Measurements from ENCODE around the gene SF3B3. TPM values are rescaled to one million over a fixed set of nuclear protein-coding genes. Genes with fewer than 3 reads are reported as not detected.

The SF3B3 gene
- 88.0 to 142 TPM (median 92.6 TPM) in 3 replicates for polyA plus RNA-seq
- polyA plus RNA-seq (2011; ENCODE audit: low read depth), result 81.6 TPM
- 75.8 and 94.4 TPM in 2 replicates for polyA plus RNA-seq (2011; cell fraction: cytosol; rRNA removed)
- 212 and 248 TPM in 2 replicates for polyA plus RNA-seq (2011; cell fraction: nucleus; rRNA removed)
- polyA plus RNA-seq (2012; ENCODE audit: low replicate concordance), result 138 and 144 TPM in 2 replicates
- 163 to 289 TPM (median 171 TPM) in 3 replicates for polyA minus RNA-seq
- 58.1 TPM for polyA minus RNA-seq (2011; cell fraction: cytosol; rRNA and poly(A)+ RNA removed)
- 83.0 and 225 TPM in 2 replicates for polyA minus RNA-seq (2011; cell fraction: nucleus; rRNA and poly(A)+ RNA removed)

DNA sequence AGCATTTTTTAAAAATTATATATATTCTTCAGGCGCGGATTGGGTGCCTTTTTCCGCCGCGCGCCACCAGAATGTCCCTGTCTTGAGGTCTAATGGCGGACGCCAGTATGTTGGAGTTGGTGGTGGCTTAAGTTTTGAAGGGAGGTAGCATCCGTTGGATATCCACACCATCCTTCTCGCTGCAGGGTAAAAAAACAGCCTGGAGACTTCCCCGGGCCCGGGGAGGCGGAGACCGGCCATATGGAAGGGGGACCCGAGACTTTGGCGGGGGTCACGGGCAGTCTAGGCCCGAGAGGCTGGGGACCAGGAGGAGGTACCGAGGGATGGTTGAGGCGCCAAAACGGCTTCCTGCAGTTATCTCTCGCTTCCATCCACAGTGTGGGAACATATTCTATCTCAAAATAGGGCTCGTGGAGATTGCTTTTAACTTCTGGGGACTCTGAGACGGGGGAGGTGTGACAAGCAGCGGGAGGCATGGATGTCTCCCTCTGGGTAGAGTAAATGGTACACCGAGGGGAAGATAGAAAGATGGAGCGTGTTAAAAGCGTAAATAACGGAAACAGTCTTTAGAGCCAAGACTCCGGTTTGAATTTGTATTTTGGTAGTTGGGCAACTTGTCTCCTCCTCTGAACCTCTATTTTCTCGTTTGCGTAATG, at the start of gene SF3B3:
SF3B3 (plus strand) TSS at position 74 of the 656 bp plus-strand sequence. CDS start 2,841 bp downstream, outside the sequence.
- FAIRE-seq, result no peak
- peaks cover 2 to 18% of the 10 kb centered on the region in 2 experiments for H3K36me3 ChIP-seq (ENCODE audit: control insufficient read depth in 2 of 2, extremely low read depth in 1 of 2, insufficient read depth in 2 of 2, low read length in 2 of 2)
- peak within 1 kb of the TSS; percentile 92 for H3K27ac ChIP-seq (ENCODE audit: control insufficient read depth, insufficient read depth, low read length)
- peaks cover 10% of the 10 kb centered on the region for H4K20me1 ChIP-seq (ENCODE audit: control insufficient read depth, extremely low read depth, insufficient read depth, low read length)
- peak within 1 kb of the TSS; percentile 97 for H3K9ac ChIP-seq (ENCODE audit: control insufficient read depth, extremely low read depth, insufficient read depth, low read length)
- H3K9me3 ChIP-seq (ENCODE audit: control insufficient read depth, low read depth, low read length), result no peaks in the 10 kb centered on the region
- H3K4me1 ChIP-seq (ENCODE audit: control insufficient read depth, extremely low read depth, insufficient read depth, low read length), result peaks cover 30% of the 10 kb centered on the region
- no peaks in the 10 kb centered on the region for H3K27me3 ChIP-seq (ENCODE audit: control insufficient read depth, extremely low read depth, insufficient read depth, low read length)
- peak within 1 kb of the TSS; percentile 97 for H2AFZ ChIP-seq (ENCODE audit: control insufficient read depth, low read length)
- no peaks in the 10 kb centered on the region for H3K9me1 ChIP-seq (ENCODE audit: control insufficient read depth, extremely low read depth, insufficient read depth, low read length)
- TF ChIP-seq, protein P1, sequence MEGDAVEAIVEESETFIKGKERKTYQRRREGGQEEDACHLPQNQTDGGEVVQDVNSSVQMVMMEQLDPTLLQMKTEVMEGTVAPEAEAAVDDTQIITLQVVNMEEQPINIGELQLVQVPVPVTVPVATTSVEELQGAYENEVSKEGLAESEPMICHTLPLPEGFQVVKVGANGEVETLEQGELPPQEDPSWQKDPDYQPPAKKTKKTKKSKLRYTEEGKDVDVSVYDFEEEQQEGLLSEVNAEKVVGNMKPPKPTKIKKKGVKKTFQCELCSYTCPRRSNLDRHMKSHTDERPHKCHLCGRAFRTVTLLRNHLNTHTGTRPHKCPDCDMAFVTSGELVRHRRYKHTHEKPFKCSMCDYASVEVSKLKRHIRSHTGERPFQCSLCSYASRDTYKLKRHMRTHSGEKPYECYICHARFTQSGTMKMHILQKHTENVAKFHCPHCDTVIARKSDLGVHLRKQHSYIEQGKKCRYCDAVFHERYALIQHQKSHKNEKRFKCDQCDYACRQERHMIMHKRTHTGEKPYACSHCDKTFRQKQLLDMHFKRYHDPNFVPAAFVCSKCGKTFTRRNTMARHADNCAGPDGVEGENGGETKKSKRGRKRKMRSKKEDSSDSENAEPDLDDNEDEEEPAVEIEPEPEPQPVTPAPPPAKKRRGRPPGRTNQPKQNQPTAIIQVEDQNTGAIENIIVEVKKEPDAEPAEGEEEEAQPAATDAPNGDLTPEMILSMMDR (optimal IDR thresholded peaks at IDR 0.05 in 1 of 3, IDR thresholded peaks at IDR 0.05 in 1 of 3, conservative IDR thresholded peaks at IDR 0.05 in 1 of 3; ENCODE audit: extremely low read depth in 1 of 3, insufficient read depth in 2 of 3, low read length in 3 of 3), result no peak
- no peak for TF ChIP-seq EZH2 (IDR thresholded peaks at IDR 0.05; ENCODE audit: low read length)
- H3K4me2 ChIP-seq (ENCODE audit: control insufficient read depth, extremely low read depth, insufficient read depth, low read depth, low read length), result peak within 1 kb of the TSS; percentile 94
- dilution Hi-C loops (cut with MboI; ENCODE audit: extremely low pct_ligation_motif_present, low sequenced_read_pairs), result no loop called here
- H3K4me3 ChIP-seq (ENCODE audit: control insufficient read depth in 2 of 3, extremely low read depth in 1 of 3, insufficient read depth in 2 of 3, low read depth in 1 of 3, low read length in 3 of 3), result peak within 1 kb of the TSS; percentile 86 to 96 (median 94)
- H3K79me2 ChIP-seq (ENCODE audit: control insufficient read depth, insufficient read depth, low read length), result peaks cover 72% of the 10 kb centered on the region
- DNase-seq (ENCODE audit: low read depth, low spot score), result no peak

DNA sequence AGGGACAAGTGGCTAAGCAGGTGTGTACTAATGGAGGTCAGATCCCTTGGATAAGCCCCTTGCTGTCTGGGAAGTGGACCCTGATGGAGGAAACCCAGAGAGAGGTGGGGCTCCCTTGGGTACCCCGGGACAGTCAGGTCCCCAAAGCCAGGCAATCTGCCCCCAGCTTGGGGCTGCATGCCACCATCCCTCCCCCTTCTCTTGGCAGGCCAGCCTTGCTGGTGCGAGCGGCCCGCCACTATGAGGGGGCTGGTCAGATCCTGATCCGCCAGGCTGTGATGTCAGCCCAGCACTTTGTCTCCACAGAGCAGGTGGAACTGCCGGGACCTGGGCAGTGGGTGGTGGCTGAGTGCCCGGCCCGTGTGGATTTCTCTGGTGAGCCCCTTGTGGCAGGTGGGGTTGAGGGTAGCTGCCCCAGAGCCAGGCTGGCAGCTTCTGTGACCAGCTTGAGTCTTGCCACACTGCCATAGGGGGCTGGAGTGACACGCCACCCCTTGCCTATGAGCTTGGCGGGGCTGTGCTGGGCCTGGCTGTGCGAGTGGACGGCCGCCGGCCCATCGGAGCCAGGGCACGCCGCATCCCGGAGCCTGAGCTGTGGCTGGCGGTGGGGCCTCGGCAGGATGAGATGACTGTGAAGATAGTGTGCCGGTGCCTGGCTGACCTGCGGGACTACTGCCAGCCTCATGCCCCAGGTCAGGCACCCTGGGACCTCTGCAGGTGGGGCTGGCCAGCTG, 49.1 kb upstream of the SF3B3 start:
- no peaks in the 10 kb centered on the region for H4K20me1 ChIP-seq (ENCODE audit: control insufficient read depth, extremely low read depth, insufficient read depth, low read length)
- no peaks in the 10 kb centered on the region for H3K27me3 ChIP-seq (ENCODE audit: control insufficient read depth, extremely low read depth, insufficient read depth, low read length)
- H3K36me3 ChIP-seq (ENCODE audit: control insufficient read depth in 2 of 2, extremely low read depth in 1 of 2, insufficient read depth in 2 of 2, low read length in 2 of 2), result peaks cover 2 to 7% of the 10 kb centered on the region in 2 experiments
- TF ChIP-seq, protein P1 (optimal IDR thresholded peaks at IDR 0.05 in 1 of 3, IDR thresholded peaks at IDR 0.05 in 1 of 3, conservative IDR thresholded peaks at IDR 0.05 in 1 of 3; ENCODE audit: extremely low read depth in 1 of 3, insufficient read depth in 2 of 3, low read length in 3 of 3), result no peak
- no peak for TF ChIP-seq EZH2 (IDR thresholded peaks at IDR 0.05; ENCODE audit: low read length)
- dilution Hi-C loops (cut with MboI; ENCODE audit: extremely low pct_ligation_motif_present, low sequenced_read_pairs), result no loop called here
- no peak overlapping the region for H3K27ac ChIP-seq (ENCODE audit: control insufficient read depth, insufficient read depth, low read length)
- DNase-seq (ENCODE audit: low read depth, low spot score), result no peak
- H3K79me2 ChIP-seq (ENCODE audit: control insufficient read depth, insufficient read depth, low read length), result no peaks in the 10 kb centered on the region
- FAIRE-seq, result no peak
- H2AFZ ChIP-seq (ENCODE audit: control insufficient read depth, low read length), result no peak overlapping the region
- H3K4me2 ChIP-seq (ENCODE audit: control insufficient read depth, extremely low read depth, insufficient read depth, low read depth, low read length), result no peak overlapping the region
- peaks cover 43% of the 10 kb centered on the region for H3K4me1 ChIP-seq (ENCODE audit: control insufficient read depth, extremely low read depth, insufficient read depth, low read length)
- H3K4me3 ChIP-seq (ENCODE audit: control insufficient read depth in 2 of 3, extremely low read depth in 1 of 3, insufficient read depth in 2 of 3, low read depth in 1 of 3, low read length in 3 of 3), result no peak overlapping the region
- no peaks in the 10 kb centered on the region for H3K9me3 ChIP-seq (ENCODE audit: control insufficient read depth, low read depth, low read length)
- no peak overlapping the region for H3K9ac ChIP-seq (ENCODE audit: control insufficient read depth, extremely low read depth, insufficient read depth, low read length)
- H3K9me1 ChIP-seq (ENCODE audit: control insufficient read depth, extremely low read depth, insufficient read depth, low read length), result no peaks in the 10 kb centered on the region
